HG03060 (cell line): Measurements from ENCODE around the gene TRAPPC8.
"Not testable (repeated sequence)": the region's sequence is repeated elsewhere in the genome, so short reads cannot be mapped to it uniquely, and the experiment has no call there.

Experiments
- ATAC-seq: cut with Tn5 transposase; IDR thresholded peaks from one replicate; pipeline ENCODE4 v1.9.1; 2021; ENCODE audit warnings: low read depth, moderate number of reproducible peaks; ENCODE audit not compliant: unreplicated experiment

The TRAPPC8 gene

GRCh38 chr18:31799257-31799656 is 143.7 kb downstream of the TRAPPC8 start:
- not testable (repeated sequence) for ATAC-seq

- no peak for ATAC-seq
Measured at GRCh38 chr18:31798399-31798798, 144.5 kb downstream of the TRAPPC8 start.

GRCh38 chr18:31795747-31796146 is 147.2 kb downstream of the TRAPPC8 start:
- no peak for ATAC-seq

- no peak for ATAC-seq
Measured at GRCh38 chr18:31793531-31793930, 149.4 kb downstream of the TRAPPC8 start.

GRCh38 chr18:31792580-31792911 is 150.4 kb downstream of the TRAPPC8 start:
- ATAC-seq, result no peak

- ATAC-seq, result peak; percentile 95
Measured at GRCh38 chr18:31791817-31792579, 150.9 kb downstream of the TRAPPC8 start.

- ATAC-seq, result no peak
Measured at GRCh38 chr18:31789409-31789808, 153.5 kb downstream of the TRAPPC8 start.

- no peak for ATAC-seq
Measured at GRCh38 chr18:31783059-31783458, 159.9 kb downstream of the TRAPPC8 start.
